ENCODE results near the gene TCTA. TPM values are rescaled to one million over a fixed set of nuclear protein-coding genes. Genes with fewer than 3 reads are reported as not detected.
A peak's percentile ranks its signal among the peaks of the same experiment; 100 is the strongest.

TCTA gene
- total and polyA plus RNA-seq, 2 of the 8 experiments (the other 6 are each of a cell fraction or from before 2014, with no cell fraction given): 6.2 to 11.0 TPM

- Histone ChIP-seq H2AK5ac (ENCODE audit: low read depth, low read length) (no peak overlapping the region), H4K8ac (ENCODE audit: extremely low read depth, insufficient read depth, low read length) (no peak overlapping the region)
- POLR2A ChIA-PET (ENCODE audit: partially characterized antibody): interaction anchor here (0.6 to 3.8 kb wide), 9 partner anchors 11 to 73 kb away, joined by 3 to 26 read pairs (median 5); partner anchors contain the start of genes DAG1 and NICN1
These were observed 4.6 kb downstream of the TCTA start for GRCh38 chr3:49416867-49417266.

More at GRCh38 chr3:49416867-49417266, 4.6 kb downstream of the TCTA start:
- Histone ChIP-seq H2AFZ (ENCODE audit: low read length) (no peak overlapping the region), H3K23ac (ENCODE audit: insufficient read length) (no peak overlapping the region), H2BK15ac (ENCODE audit: low read length) (no peak overlapping the region), H2BK120ac (replicated peaks; ENCODE audit: low read depth, low read length) (no peak overlapping the region), H3K56ac (replicated peaks; ENCODE audit: insufficient read length, low read depth, low read length) (no peak overlapping the region), H3K27me3 (replicated peaks in 1 of 4; ENCODE audit: control insufficient read depth in 3 of 4, extremely low read depth in 1 of 4, insufficient read depth in 3 of 4, low read length in 3 of 4) (0 out of 7 replicates have a peak, but pooled peaks cover 0 to 1% (median 0%) of the 10 kb centered on the region in 4 experiments), H2BK5ac (ENCODE audit: low read depth, low read length) (0 out of 2 replicates have a peak overlapping the region, but pooled peaks have one; percentile 81), H4K5ac (ENCODE audit: insufficient read length, low read depth, low read length) (no peak overlapping the region), H2BK12ac (ENCODE audit: low read depth, low read length) (no peak overlapping the region), H4K91ac (replicated peaks; ENCODE audit: insufficient read length, low read length) (no peak overlapping the region), H3K4me2 (ENCODE audit: insufficient read depth in 1 of 2, low read depth in 2 of 2, low read length in 2 of 2) (0 out of 4 replicates have a peak overlapping the region, but pooled peaks of 1 of the 2 experiments have one; percentile 9), H3K79me1 (ENCODE audit: low read depth, low read length) (peaks cover 10% of the 10 kb centered on the region), H3K9me3 (ENCODE audit: insufficient read depth in 2 of 2, low read depth in 1 of 2, low read length in 1 of 2) (no peaks in the 10 kb centered on the region), H4K20me1 (replicated peaks in 1 of 2; ENCODE audit: control insufficient read depth in 1 of 2, insufficient read depth in 2 of 2, low read length in 2 of 2) (peaks cover 0 to 2% of the 10 kb centered on the region in 2 experiments), H3K9ac (replicated peaks in 1 of 4; ENCODE audit: extremely low read depth in 1 of 4, low read depth in 3 of 4, low read length in 3 of 4) (no peak overlapping the region; a peak in 1 of 7 replicates), H3K79me2 (ENCODE audit: control insufficient read depth in 1 of 2, insufficient read depth in 2 of 2, low read length in 2 of 2) (peaks cover 0 to 6% of the 10 kb centered on the region in 2 experiments; a peak in 1 of 4 replicates), H2BK20ac (ENCODE audit: low read length) (no peak overlapping the region), H3K18ac (ENCODE audit: extremely low read depth, low read length) (no peak overlapping the region), H3K36me3 (ENCODE audit: control insufficient read depth in 2 of 4, insufficient read depth in 4 of 4, low read length in 3 of 4) (peaks cover 0 to 8% (median 4%) of the 10 kb centered on the region in 4 experiments; a peak in 2 of 8 replicates), H3K4ac (replicated peaks; ENCODE audit: insufficient read length, low read depth, low read length) (no peak overlapping the region), H3K27ac (ENCODE audit: low read depth, low read length) (0 out of 2 replicates have a peak overlapping the region, but pooled peaks have one; percentile 5), H3K4me1 (replicated peaks in 1 of 4; ENCODE audit: control insufficient read depth in 3 of 4, insufficient read depth in 4 of 4, low read length in 3 of 4) (peaks cover 3 to 11% (median 8%) of the 10 kb centered on the region in 4 experiments), H3K4me3 (ENCODE audit: extremely low read depth in 1 of 4, insufficient read depth in 2 of 4, low read depth in 3 of 4, low read length in 4 of 4) (no peak overlapping the region), H3K14ac (ENCODE audit: insufficient read length) (no peak overlapping the region), H3K23me2 (ENCODE audit: low read depth, low read length) (peaks cover 16% of the 10 kb centered on the region)
- CTCF ChIA-PET (ENCODE audit: partially characterized antibody): interaction anchor here (0.7 to 3.9 kb wide), 15 partner anchors 9 to 260 kb away, joined by 3 to 20 read pairs (median 10); partner anchors contain the start of genes NICN1 and USP4
- WGBS, 2 experiments (ENCODE audit: extremely low coverage in 1 of 2, insufficient coverage in 1 of 2, insufficient read length in 1 of 2, insufficient replicate concordance in 2 of 2, low coverage in 1 of 2, low lambda C conversion rate in 2 of 2, missing lambda C conversion rate in 1 of 2): 88% methylated on average over 2 of the region's 2 CpGs; no CpG with 5 or more reads in 1 of the 2 experiments
- TF ChIP-seq RAD21 (IDR thresholded peaks at IDR 0.05 in 1 of 2, conservative IDR thresholded peaks at IDR 0.05 in 1 of 2; ENCODE audit: low read depth in 2 of 2, low read length in 2 of 2): no peak
- TF ChIP-seq KDM4A (IDR thresholded peaks at IDR 0.05; ENCODE audit: low read depth, low read length, severe bottlenecking): no peak
- TF ChIP-seq MAFK (IDR thresholded peaks at IDR 0.05; ENCODE audit: low read depth, low read length): no peak
- TF ChIP-seq E2F6 (IDR thresholded peaks at IDR 0.05): no peak
- TF ChIP-seq KDM5A (IDR thresholded peaks at IDR 0.05; ENCODE audit: low read length): no peak
- no peak for TF ChIP-seq HDAC6 (IDR thresholded peaks at IDR 0.05; ENCODE audit: low read depth, low read length)
- TF ChIP-seq ZNF274 (IDR thresholded peaks at IDR 0.05; ENCODE audit: borderline replicate concordance, extremely low read depth, low read length): no peak
- no peak for TF ChIP-seq TCF12 (IDR thresholded peaks at IDR 0.05; ENCODE audit: low read depth, low read length)
- no peak for FAIRE-seq
- DNase-seq (ENCODE audit: low read depth in 1 of 2, low spot score in 2 of 2): no peak
